ENCODE results near the gene KDM4C.

KDM4C gene

GRCh38 chr9:7071916-7072315 is 314.1 kb downstream of the KDM4C start:
- H3K27ac Mint-ChIP-seq = no peak overlapping the region
- H3K9me3 Mint-ChIP-seq = no peaks in the 10 kb centered on the region
- H3K27me3 Mint-ChIP-seq = no peaks in the 10 kb centered on the region
- DNase-seq (no peak), ATAC-seq (replicated peaks) (no peak)
- peaks cover 18% of the 10 kb centered on the region for H3K36me3 Mint-ChIP-seq (ENCODE audit: insufficient read depth)
- H3K4me3 Mint-ChIP-seq = no peak overlapping the region
- H3K4me1 Mint-ChIP-seq (ENCODE audit: low read depth in 2 of 2) = no peaks in the 10 kb centered on the region

GRCh38 chr9:7073706-7074105 is 315.9 kb downstream of the KDM4C start:
- Mint-ChIP-seq H3K4me1 (ENCODE audit: low read depth in 2 of 2) (no peaks in the 10 kb centered on the region), H3K36me3 (ENCODE audit: insufficient read depth) (peaks cover 28% of the 10 kb centered on the region), H3K27me3 (no peaks in the 10 kb centered on the region), H3K4me3 (no peak overlapping the region), H3K27ac (no peak overlapping the region), H3K9me3 (no peaks in the 10 kb centered on the region)
- ATAC-seq (replicated peaks) = no peak
- no peak for DNase-seq

- no peak overlapping the region for H3K27ac Mint-ChIP-seq
- ATAC-seq (replicated peaks) = no peak
- no peaks in the 10 kb centered on the region for H3K4me1 Mint-ChIP-seq (ENCODE audit: low read depth in 2 of 2)
- no peaks in the 10 kb centered on the region for H3K27me3 Mint-ChIP-seq
- no peak overlapping the region for H3K4me3 Mint-ChIP-seq
- DNase-seq = no peak
- no peaks in the 10 kb centered on the region for H3K9me3 Mint-ChIP-seq
- peaks cover 31% of the 10 kb centered on the region for H3K36me3 Mint-ChIP-seq (ENCODE audit: insufficient read depth)
These were observed 317.4 kb downstream of the KDM4C start for GRCh38 chr9:7075154-7075553.

GRCh38 chr9:7079051-7079450 is 321.3 kb downstream of the KDM4C start:
- H3K27ac Mint-ChIP-seq = no peak overlapping the region
- peaks cover 38% of the 10 kb centered on the region for H3K36me3 Mint-ChIP-seq (ENCODE audit: insufficient read depth)
- H3K9me3 Mint-ChIP-seq = no peaks in the 10 kb centered on the region

GRCh38 chr9:7081065-7081600 is 323.4 kb downstream of the KDM4C start:
- ATAC-seq (replicated peaks) = no peak
- peaks cover 42% of the 10 kb centered on the region for H3K36me3 Mint-ChIP-seq (ENCODE audit: insufficient read depth)
- no peaks in the 10 kb centered on the region for H3K27me3 Mint-ChIP-seq
- DNase-seq = no peak
- H3K4me1 Mint-ChIP-seq (ENCODE audit: low read depth in 2 of 2) = peaks cover 0 to 11% of the 10 kb centered on the region in 2 donors
- no peak overlapping the region for H3K4me3 Mint-ChIP-seq
- H3K9me3 Mint-ChIP-seq = no peaks in the 10 kb centered on the region
- no peak overlapping the region for H3K27ac Mint-ChIP-seq

More at GRCh38 chr9:7079051-7079450, 321.3 kb downstream of the KDM4C start:
- Mint-ChIP-seq H3K4me3 (no peak overlapping the region), H3K4me1 (ENCODE audit: low read depth in 2 of 2) (peaks cover 0 to 6% of the 10 kb centered on the region in 2 donors), H3K27me3 (no peaks in the 10 kb centered on the region)
- ATAC-seq (replicated peaks) (no peak), DNase-seq (no peak)

GRCh38 chr9:7083192-7083591 is 325.4 kb downstream of the KDM4C start:
- ATAC-seq (replicated peaks) (no peak), DNase-seq (no peak)
- H3K27me3 Mint-ChIP-seq = no peaks in the 10 kb centered on the region
- peaks cover 28% of the 10 kb centered on the region for H3K36me3 Mint-ChIP-seq (ENCODE audit: insufficient read depth)
- no peak overlapping the region for H3K27ac Mint-ChIP-seq
- H3K9me3 Mint-ChIP-seq = no peaks in the 10 kb centered on the region
- H3K4me3 Mint-ChIP-seq = no peak overlapping the region
- peaks cover 0 to 11% of the 10 kb centered on the region in 2 donors for H3K4me1 Mint-ChIP-seq (ENCODE audit: low read depth in 2 of 2)

GRCh38 chr9:7085357-7085756 is 327.6 kb downstream of the KDM4C start:
- Mint-ChIP-seq H3K9me3 (no peaks in the 10 kb centered on the region), H3K36me3 (ENCODE audit: insufficient read depth) (peaks cover 29% of the 10 kb centered on the region), H3K27me3 (no peaks in the 10 kb centered on the region), H3K27ac (no peak overlapping the region), H3K4me3 (no peak overlapping the region), H3K4me1 (ENCODE audit: low read depth in 2 of 2) (peaks cover 2 to 17% of the 10 kb centered on the region in 2 donors)
- DNase-seq (no peak), ATAC-seq (replicated peaks) (no peak)

- Mint-ChIP-seq H3K36me3 (ENCODE audit: insufficient read depth) (peaks cover 29% of the 10 kb centered on the region), H3K4me3 (no peak overlapping the region), H3K4me1 (ENCODE audit: low read depth in 2 of 2) (peaks cover 2 to 17% of the 10 kb centered on the region in 2 donors), H3K27me3 (no peaks in the 10 kb centered on the region), H3K27ac (no peak overlapping the region), H3K9me3 (no peaks in the 10 kb centered on the region)
- ATAC-seq (replicated peaks) (no peak), DNase-seq (no peak)
These were observed 328.6 kb downstream of the KDM4C start for GRCh38 chr9:7086389-7086788.

- no peak for ATAC-seq (replicated peaks)
- no peaks in the 10 kb centered on the region for H3K9me3 Mint-ChIP-seq
- peaks cover 26% of the 10 kb centered on the region for H3K36me3 Mint-ChIP-seq (ENCODE audit: insufficient read depth)
- no peak for DNase-seq
- H3K27me3 Mint-ChIP-seq = no peaks in the 10 kb centered on the region
- no peak overlapping the region for H3K4me3 Mint-ChIP-seq
- peaks cover 4 to 15% of the 10 kb centered on the region in 2 donors for H3K4me1 Mint-ChIP-seq (ENCODE audit: low read depth in 2 of 2)
- H3K27ac Mint-ChIP-seq = no peak overlapping the region
These were observed 330.8 kb downstream of the KDM4C start for GRCh38 chr9:7088611-7089010.

GRCh38 chr9:7089406-7090193 is 331.8 kb downstream of the KDM4C start:
- DNase-seq = no peak
- Mint-ChIP-seq H3K36me3 (ENCODE audit: insufficient read depth) (peaks cover 27% of the 10 kb centered on the region), H3K9me3 (no peaks in the 10 kb centered on the region), H3K27ac (no peak overlapping the region), H3K4me1 (ENCODE audit: low read depth in 2 of 2) (peaks cover 4 to 13% of the 10 kb centered on the region in 2 donors), H3K27me3 (no peaks in the 10 kb centered on the region), H3K4me3 (no peak overlapping the region)
- no peak for ATAC-seq (replicated peaks)

GRCh38 chr9:7093040-7093439 is 335.3 kb downstream of the KDM4C start:
- ATAC-seq (replicated peaks) (no peak), DNase-seq (no peak)
- Mint-ChIP-seq H3K4me1 (ENCODE audit: low read depth in 2 of 2) (peaks cover 4 to 14% of the 10 kb centered on the region in 2 donors), H3K4me3 (no peak overlapping the region), H3K27ac (no peak overlapping the region), H3K9me3 (no peaks in the 10 kb centered on the region), H3K27me3 (no peaks in the 10 kb centered on the region), H3K36me3 (ENCODE audit: insufficient read depth) (peaks cover 32% of the 10 kb centered on the region)

GRCh38 chr9:7094052-7094451 is 336.3 kb downstream of the KDM4C start:
- Mint-ChIP-seq H3K4me3 (no peak overlapping the region), H3K36me3 (ENCODE audit: insufficient read depth) (peaks cover 26% of the 10 kb centered on the region), H3K4me1 (ENCODE audit: low read depth in 2 of 2) (peaks cover 4 to 14% of the 10 kb centered on the region in 2 donors), H3K27ac (no peak overlapping the region), H3K9me3 (no peaks in the 10 kb centered on the region), H3K27me3 (no peaks in the 10 kb centered on the region)
- ATAC-seq (replicated peaks) = no peak
- DNase-seq = no peak

GRCh38 chr9:7094576-7094975 is 336.8 kb downstream of the KDM4C start:
- H3K27me3 Mint-ChIP-seq = no peaks in the 10 kb centered on the region
- H3K36me3 Mint-ChIP-seq (ENCODE audit: insufficient read depth) = peaks cover 24% of the 10 kb centered on the region
- H3K4me3 Mint-ChIP-seq = no peak overlapping the region
- ATAC-seq (replicated peaks) (no peak), DNase-seq (no peak)
- H3K4me1 Mint-ChIP-seq (ENCODE audit: low read depth in 2 of 2) = peaks cover 4 to 12% of the 10 kb centered on the region in 2 donors
- no peaks in the 10 kb centered on the region for H3K9me3 Mint-ChIP-seq
- H3K27ac Mint-ChIP-seq = no peak overlapping the region

GRCh38 chr9:7095058-7095457 is 337.3 kb downstream of the KDM4C start:
- Mint-ChIP-seq H3K27ac (no peak overlapping the region), H3K27me3 (no peaks in the 10 kb centered on the region), H3K4me3 (no peak overlapping the region), H3K9me3 (no peaks in the 10 kb centered on the region), H3K4me1 (ENCODE audit: low read depth in 2 of 2) (peaks cover 2 to 8% of the 10 kb centered on the region in 2 donors), H3K36me3 (ENCODE audit: insufficient read depth) (peaks cover 26% of the 10 kb centered on the region)
- ATAC-seq (replicated peaks) = no peak
- no peak for DNase-seq

Measured in effector memory CD8-positive, alpha-beta T cell (primary cell).